HepG2 (cell line): ENCODE measurements around the gene CRHR1. TPM values are rescaled to one million over a fixed set of nuclear protein-coding genes. Genes with fewer than 3 reads are reported as not detected.

Source experiments
- ESRRA ChIP-seq: sonication (generic); formaldehyde crosslinking; IDR thresholded peaks from 2 replicates; pipeline ENCODE4 v1.5.1; 2020; ENCODE audit warnings: mild to moderate bottlenecking, low read depth, missing genetic modification reagents
- EZH2 ChIP-seq: conservative IDR thresholded peaks from 2 replicates; pipeline ENCODE4 v1.6.1; 2012; ENCODE audit warnings: mild to moderate bottlenecking, low read depth, low read length, moderate library complexity
- GATA4 ChIP-seq: sonication (generic); IDR thresholded peaks from 2 replicates; pipeline ENCODE4 v1.6.1; 2016; ENCODE audit warnings: antibody characterized with exemption, low read depth, borderline replicate concordance
- HDAC6 ChIP-seq: fragments of 200-600 bp; sonication (generic); IDR thresholded peaks from 2 replicates; pipeline ENCODE4 v1.7.0; 2017; ENCODE audit warnings: mild to moderate bottlenecking, antibody characterized with exemption, low read length, low read depth
- NR1H2 ChIP-seq: sonication (generic); formaldehyde crosslinking; IDR thresholded peaks from 2 replicates; pipeline ENCODE4 v1.8.1; 2022; ENCODE audit warnings: low read depth, missing genetic modification reagents, borderline replicate concordance
- PTBP1 ChIP-seq: fragments of 200-400 bp; formaldehyde crosslinking; IDR thresholded peaks from 2 replicates; pipeline ENCODE4 v1.6.1; 2018; ENCODE audit warnings: low read length, low read depth; ENCODE audit not compliant: poor library complexity, severe bottlenecking
- ZNF274 ChIP-seq: sonication (generic); formaldehyde crosslinking; IDR thresholded peaks from 2 replicates; pipeline ENCODE4 v1.5.1; 2020; ENCODE audit warnings: mild to moderate bottlenecking, missing genetic modification reagents
- ZNF567 ChIP-seq: sonication (generic); formaldehyde crosslinking; IDR thresholded peaks from 2 replicates; pipeline ENCODE4 v1.8.1; 2023; ENCODE audit warnings: mild to moderate bottlenecking, missing genetic modification reagents, borderline replicate concordance
- ZNF569 ChIP-seq: sonication (generic); formaldehyde crosslinking; IDR thresholded peaks from 2 replicates; pipeline ENCODE4 v1.5.0; 2020; ENCODE audit warnings: mild to moderate bottlenecking, missing genetic modification reagents, moderate library complexity, borderline replicate concordance
- ZNF572 ChIP-seq: sonication (generic); formaldehyde crosslinking; IDR thresholded peaks from 2 replicates; pipeline ENCODE4 v1.5.1; 2020; ENCODE audit warnings: mild to moderate bottlenecking, missing genetic modification reagents
- ZNF713 ChIP-seq: sonication (generic); formaldehyde crosslinking; IDR thresholded peaks from 2 replicates; pipeline ENCODE4 v1.4.0; 2020; ENCODE audit warnings: mild to moderate bottlenecking, missing genetic modification reagents
- ZNF790 ChIP-seq: sonication (generic); formaldehyde crosslinking; IDR thresholded peaks from 2 replicates; pipeline ENCODE4 v1.8.0; 2022; ENCODE audit warnings: missing genetic modification reagents, mild to moderate bottlenecking, borderline replicate concordance
- ZNF879 ChIP-seq: sonication (generic); formaldehyde crosslinking; IDR thresholded peaks from 2 replicates; pipeline ENCODE4 v1.8.1; 2023; ENCODE audit warnings: missing genetic modification reagents
- polyA plus RNA-seq, 8 experiments: library from polyadenylated mRNA; depleted of rRNA in 3 of 8; stranded (reverse) in 7 of 8; unstranded in 1 of 8; fragments of >200 nt; fragmentation: Illumina TruSeq in 4 of 8; extraction: Trizol in 4 of 8; gene quantifications; 2 replicates each; pipeline versions ENCODE4 v1.2.1 to v1.2.3, GENCODE V29; 2011 to 2016; ENCODE audit warnings: low read depth in 4 of 8, missing spikeins in 1 of 8, mixed read lengths in 1 of 8; ENCODE audit not compliant: insufficient read depth in 1 of 8
- total RNA-seq, 5 experiments: library from RNA; depleted of rRNA; stranded (reverse); fragments of >200 nt; fragmentation: Illumina TruSeq; extraction: Trizol; gene quantifications; 2 replicates each; pipeline ENCODE4 v1.2.3, GENCODE V29; 2016; ENCODE audit warnings: low read depth in 1 of 5
- TF ChIP-seq, protein P1 (sequence below): sonication (generic); formaldehyde crosslinking; IDR thresholded peaks from 2 replicates; pipeline ENCODE4 v1.8.0; 2022; ENCODE audit warnings: missing genetic modification reagents, mild to moderate bottlenecking, borderline replicate concordance
- TF ChIP-seq, protein P2 (sequence below): sonication (generic); formaldehyde crosslinking; IDR thresholded peaks from 2 replicates; pipeline ENCODE4 v1.5.0; 2020; ENCODE audit warnings: mild to moderate bottlenecking, missing genetic modification reagents
- TF ChIP-seq, protein P3 (sequence below): sonication (generic); formaldehyde crosslinking; IDR thresholded peaks from 2 replicates; pipeline ENCODE4 v1.4.0; 2020; ENCODE audit warnings: low read depth, missing genetic modification reagents
- TF ChIP-seq, protein P4 (sequence below): IDR thresholded peaks from 2 replicates; pipeline ENCODE4 v1.6.1; 2012; ENCODE audit warnings: low read depth, low read length, improper control_type of control experiment
- TF ChIP-seq, protein P5 (sequence below): sonication (generic); formaldehyde crosslinking; IDR thresholded peaks from 2 replicates; pipeline ENCODE4 v1.5.1; 2020; ENCODE audit warnings: missing genetic modification reagents, mild to moderate bottlenecking, borderline replicate concordance

CRHR1 gene
- total and polyA plus RNA-seq, 2 of the 13 experiments (the other 11 are each of a cell fraction or from before 2014, with no cell fraction given) = not detected

DNA sequence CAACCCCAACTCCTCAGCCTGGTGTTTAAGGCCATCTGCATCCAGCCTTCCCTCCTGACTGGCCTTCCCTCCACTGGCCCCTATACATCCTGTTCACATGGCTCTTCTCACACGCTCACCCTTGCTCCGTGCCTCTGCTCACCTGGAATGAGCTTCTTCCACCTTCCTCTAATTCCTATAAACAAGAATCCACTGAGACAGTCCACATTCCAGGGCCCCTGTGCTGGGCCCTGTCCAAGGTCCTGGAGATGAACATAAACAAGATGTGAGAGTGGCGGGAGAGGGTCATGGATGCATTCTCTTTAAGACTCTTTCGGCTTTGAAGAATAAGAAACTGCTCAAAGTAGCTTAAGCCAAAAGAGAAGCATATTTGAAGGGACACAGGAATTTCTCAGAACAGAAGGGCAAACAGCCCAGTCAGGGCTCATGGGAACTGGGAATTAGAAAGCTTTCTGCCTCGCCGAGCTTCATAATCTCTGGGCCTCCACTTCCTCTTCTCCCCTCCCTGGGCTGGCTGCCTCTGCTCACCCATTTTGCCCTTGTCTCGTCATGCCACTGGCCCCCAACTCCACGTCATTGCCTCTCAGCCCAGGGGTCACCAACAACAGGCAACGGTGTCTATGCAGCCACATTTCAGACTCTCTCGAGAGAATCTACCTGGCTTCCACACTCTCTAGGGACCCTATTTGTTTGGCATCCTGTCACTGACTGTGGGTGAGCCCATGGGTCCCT, 74.0 kb downstream of the CRHR1 start (continued):
- TF ChIP-seq, protein P1, sequence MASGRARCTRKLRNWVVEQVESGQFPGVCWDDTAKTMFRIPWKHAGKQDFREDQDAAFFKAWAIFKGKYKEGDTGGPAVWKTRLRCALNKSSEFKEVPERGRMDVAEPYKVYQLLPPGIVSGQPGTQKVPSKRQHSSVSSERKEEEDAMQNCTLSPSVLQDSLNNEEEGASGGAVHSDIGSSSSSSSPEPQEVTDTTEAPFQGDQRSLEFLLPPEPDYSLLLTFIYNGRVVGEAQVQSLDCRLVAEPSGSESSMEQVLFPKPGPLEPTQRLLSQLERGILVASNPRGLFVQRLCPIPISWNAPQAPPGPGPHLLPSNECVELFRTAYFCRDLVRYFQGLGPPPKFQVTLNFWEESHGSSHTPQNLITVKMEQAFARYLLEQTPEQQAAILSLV (CRISPR knock-in tag) = 0 out of 2 replicates have a peak, but pooled peaks have one; percentile 26
- TF ChIP-seq, protein P2, sequence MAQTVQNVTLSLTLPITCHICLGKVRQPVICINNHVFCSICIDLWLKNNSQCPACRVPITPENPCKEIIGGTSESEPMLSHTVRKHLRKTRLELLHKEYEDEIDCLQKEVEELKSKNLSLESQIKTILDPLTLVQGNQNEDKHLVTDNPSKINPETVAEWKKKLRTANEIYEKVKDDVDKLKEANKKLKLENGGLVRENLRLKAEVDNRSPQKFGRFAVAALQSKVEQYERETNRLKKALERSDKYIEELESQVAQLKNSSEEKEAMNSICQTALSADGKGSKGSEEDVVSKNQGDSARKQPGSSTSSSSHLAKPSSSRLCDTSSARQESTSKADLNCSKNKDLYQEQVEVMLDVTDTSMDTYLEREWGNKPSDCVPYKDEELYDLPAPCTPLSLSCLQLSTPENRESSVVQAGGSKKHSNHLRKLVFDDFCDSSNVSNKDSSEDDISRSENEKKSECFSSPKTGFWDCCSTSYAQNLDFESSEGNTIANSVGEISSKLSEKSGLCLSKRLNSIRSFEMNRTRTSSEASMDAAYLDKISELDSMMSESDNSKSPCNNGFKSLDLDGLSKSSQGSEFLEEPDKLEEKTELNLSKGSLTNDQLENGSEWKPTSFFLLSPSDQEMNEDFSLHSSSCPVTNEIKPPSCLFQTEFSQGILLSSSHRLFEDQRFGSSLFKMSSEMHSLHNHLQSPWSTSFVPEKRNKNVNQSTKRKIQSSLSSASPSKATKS (CRISPR knock-in tag) = no peak
- TF ChIP-seq ESRRA (CRISPR knock-in tag) (no peak), ZNF713 (CRISPR knock-in tag) (no peak), NR1H2 (CRISPR knock-in tag) (no peak), PTBP1 (no peak), EZH2 (no peak), GATA4 (no peak), ZNF790 (no peak), ZNF567 (no peak), ZNF572 (CRISPR knock-in tag) (no peak), ZNF569 (CRISPR knock-in tag) (no peak), HDAC6 (no peak), ZNF879 (CRISPR knock-in tag) (no peak), ZNF274 (CRISPR knock-in tag) (no peak)
- TF ChIP-seq, protein P3, sequence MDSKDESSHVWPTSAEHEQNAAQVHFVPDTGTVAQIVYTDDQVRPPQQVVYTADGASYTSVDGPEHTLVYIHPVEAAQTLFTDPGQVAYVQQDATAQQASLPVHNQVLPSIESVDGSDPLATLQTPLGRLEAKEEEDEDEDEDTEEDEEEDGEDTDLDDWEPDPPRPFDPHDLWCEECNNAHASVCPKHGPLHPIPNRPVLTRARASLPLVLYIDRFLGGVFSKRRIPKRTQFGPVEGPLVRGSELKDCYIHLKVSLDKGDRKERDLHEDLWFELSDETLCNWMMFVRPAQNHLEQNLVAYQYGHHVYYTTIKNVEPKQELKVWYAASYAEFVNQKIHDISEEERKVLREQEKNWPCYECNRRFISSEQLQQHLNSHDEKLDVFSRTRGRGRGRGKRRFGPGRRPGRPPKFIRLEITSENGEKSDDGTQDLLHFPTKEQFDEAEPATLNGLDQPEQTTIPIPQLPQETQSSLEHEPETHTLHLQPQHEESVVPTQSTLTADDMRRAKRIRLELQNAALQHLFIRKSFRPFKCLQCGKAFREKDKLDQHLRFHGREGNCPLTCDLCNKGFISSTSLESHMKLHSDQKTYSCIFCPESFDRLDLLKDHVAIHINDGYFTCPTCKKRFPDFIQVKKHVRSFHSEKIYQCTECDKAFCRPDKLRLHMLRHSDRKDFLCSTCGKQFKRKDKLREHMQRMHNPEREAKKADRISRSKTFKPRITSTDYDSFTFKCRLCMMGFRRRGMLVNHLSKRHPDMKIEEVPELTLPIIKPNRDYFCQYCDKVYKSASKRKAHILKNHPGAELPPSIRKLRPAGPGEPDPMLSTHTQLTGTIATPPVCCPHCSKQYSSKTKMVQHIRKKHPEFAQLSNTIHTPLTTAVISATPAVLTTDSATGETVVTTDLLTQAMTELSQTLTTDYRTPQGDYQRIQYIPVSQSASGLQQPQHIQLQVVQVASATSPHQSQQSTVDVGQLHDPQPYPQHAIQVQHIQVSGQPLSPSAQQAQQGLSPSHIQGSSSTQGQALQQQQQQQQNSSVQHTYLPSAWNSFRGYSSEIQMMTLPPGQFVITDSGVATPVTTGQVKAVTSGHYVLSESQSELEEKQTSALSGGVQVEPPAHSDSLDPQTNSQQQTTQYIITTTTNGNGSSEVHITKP = no peak; the same call in 1 of the 2 replicates
- TF ChIP-seq, protein P4, sequence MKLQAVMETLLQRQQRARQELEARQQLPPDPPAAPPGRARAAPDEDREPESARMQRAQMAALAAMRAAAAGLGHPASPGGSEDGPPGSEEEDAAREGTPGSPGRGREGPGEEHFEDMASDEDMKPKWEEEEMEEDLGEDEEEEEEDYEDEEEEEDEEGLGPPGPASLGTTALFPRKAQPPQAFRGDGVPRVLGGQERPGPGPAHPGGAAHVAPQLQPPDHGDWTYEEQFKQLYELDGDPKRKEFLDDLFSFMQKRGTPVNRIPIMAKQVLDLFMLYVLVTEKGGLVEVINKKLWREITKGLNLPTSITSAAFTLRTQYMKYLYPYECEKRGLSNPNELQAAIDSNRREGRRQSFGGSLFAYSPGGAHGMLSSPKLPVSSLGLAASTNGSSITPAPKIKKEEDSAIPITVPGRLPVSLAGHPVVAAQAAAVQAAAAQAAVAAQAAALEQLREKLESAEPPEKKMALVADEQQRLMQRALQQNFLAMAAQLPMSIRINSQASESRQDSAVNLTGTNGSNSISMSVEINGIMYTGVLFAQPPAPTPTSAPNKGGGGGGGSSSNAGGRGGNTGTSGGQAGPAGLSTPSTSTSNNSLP = no peak
- TF ChIP-seq, protein P5, sequence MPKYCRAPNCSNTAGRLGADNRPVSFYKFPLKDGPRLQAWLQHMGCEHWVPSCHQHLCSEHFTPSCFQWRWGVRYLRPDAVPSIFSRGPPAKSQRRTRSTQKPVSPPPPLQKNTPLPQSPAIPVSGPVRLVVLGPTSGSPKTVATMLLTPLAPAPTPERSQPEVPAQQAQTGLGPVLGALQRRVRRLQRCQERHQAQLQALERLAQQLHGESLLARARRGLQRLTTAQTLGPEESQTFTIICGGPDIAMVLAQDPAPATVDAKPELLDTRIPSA (CRISPR knock-in tag) = no peak
